ENCODE data around the gene SLC11A1. TPM values are rescaled to one million over a fixed set of nuclear protein-coding genes. Genes with fewer than 3 reads are reported as not detected.

SLC11A1 gene
- polyA plus RNA-seq, 3 donors: 184 to 2,019 (median 352) TPM

DNA sequence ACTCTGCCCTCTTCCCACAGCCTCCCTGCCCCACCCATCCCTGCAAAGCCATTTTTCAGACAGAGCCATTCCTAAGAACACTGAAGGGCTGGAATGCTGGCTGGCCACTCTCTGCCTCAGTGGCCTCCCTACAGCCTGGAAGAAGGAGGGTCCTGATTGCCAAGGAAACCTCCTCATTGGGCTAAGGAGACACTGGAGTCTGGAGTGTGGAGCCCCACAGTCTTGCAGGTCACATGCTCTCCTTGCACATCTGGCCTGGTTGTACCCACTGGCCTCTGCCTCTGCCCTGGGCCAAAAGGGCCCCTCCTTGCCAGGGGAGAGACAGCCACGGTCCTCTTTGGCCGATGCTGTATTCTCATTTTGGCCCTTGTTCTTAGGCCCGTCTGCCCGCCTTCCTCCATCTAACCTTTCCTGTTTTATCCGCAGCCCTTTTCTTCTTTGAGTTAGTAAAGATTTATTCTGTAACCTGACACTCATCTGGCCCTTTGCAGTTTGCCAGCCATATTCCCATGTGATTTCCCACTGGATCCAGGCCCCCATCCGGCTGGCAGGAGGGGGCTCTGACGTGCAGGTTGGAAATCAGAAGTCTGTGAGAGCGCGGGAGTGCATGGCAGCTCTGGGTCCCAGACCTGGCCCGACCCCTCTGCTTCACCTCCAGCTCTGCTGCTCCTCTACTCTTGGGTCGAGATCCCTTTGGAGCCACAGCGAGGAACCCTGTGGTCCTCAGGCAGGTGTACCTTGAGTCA lies 36.4 kb upstream of the SLC11A1 start:
- Mint-ChIP-seq H3K9me3 (peaks cover 3 to 19% (median 12%) of the 10 kb centered on the region in 7 donors), H3K27me3 (ENCODE audit: low read depth in 3 of 3) (peaks cover 0 to 1% (median 0%) of the 10 kb centered on the region in 3 donors), H3K4me1 (no peaks in the 10 kb centered on the region), H3K27ac (peak overlapping the region in 2 of 7 donors; percentile 35 to 61), H3K4me3 (no peak overlapping the region), H3K36me3 (peaks cover 52% of the 10 kb centered on the region in 2 donors)
- TF ChIP-seq, protein P1, sequence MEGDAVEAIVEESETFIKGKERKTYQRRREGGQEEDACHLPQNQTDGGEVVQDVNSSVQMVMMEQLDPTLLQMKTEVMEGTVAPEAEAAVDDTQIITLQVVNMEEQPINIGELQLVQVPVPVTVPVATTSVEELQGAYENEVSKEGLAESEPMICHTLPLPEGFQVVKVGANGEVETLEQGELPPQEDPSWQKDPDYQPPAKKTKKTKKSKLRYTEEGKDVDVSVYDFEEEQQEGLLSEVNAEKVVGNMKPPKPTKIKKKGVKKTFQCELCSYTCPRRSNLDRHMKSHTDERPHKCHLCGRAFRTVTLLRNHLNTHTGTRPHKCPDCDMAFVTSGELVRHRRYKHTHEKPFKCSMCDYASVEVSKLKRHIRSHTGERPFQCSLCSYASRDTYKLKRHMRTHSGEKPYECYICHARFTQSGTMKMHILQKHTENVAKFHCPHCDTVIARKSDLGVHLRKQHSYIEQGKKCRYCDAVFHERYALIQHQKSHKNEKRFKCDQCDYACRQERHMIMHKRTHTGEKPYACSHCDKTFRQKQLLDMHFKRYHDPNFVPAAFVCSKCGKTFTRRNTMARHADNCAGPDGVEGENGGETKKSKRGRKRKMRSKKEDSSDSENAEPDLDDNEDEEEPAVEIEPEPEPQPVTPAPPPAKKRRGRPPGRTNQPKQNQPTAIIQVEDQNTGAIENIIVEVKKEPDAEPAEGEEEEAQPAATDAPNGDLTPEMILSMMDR (IDR thresholded peaks at IDR 0.05): no peak
- no peak overlapping the region for H2AFZ ChIP-seq (ENCODE audit: insufficient read depth, low read depth, low read length, poor library complexity, severe bottlenecking)
- H3K4me2 ChIP-seq (replicated peaks; ENCODE audit: extremely low read depth, low read length, poor library complexity, severe bottlenecking): no peak overlapping the region
- no peak overlapping the region for H3K4me3 ChIP-seq (replicated peaks in 1 of 3; ENCODE audit: low read depth in 2 of 3, low read length in 3 of 3)
- no peaks in the 10 kb centered on the region for H3K79me2 ChIP-seq (ENCODE audit: insufficient read depth, low read length)
- DNase-seq: no peak
- no peaks in the 10 kb centered on the region for H4K20me1 ChIP-seq (ENCODE audit: insufficient read depth, low read length)
- no peak overlapping the region for H3K9ac ChIP-seq (ENCODE audit: insufficient read depth, low read length, poor library complexity, severe bottlenecking)
- peaks cover 8 to 11% of the 10 kb centered on the region in 2 donors for H3K9me3 ChIP-seq (replicated peaks in 1 of 2; ENCODE audit: control insufficient read depth in 1 of 2, insufficient read depth in 1 of 2, low read length in 2 of 2)
- H3K27me3 ChIP-seq (ENCODE audit: control insufficient read depth in 2 of 2, insufficient read depth in 2 of 2, low read length in 2 of 2): no peaks in the 10 kb centered on the region
- H3K4me1 ChIP-seq (ENCODE audit: control insufficient read depth in 1 of 2, insufficient read depth in 2 of 2, low read length in 2 of 2): no peaks in the 10 kb centered on the region
- WGBS (ENCODE audit: insufficient coverage): 96% methylated on average over 8 of the region's 12 CpGs
- intact Hi-C loops (cut with micrococcal nuclease): no loop called here
- H3K27ac ChIP-seq (ENCODE audit: low read depth in 1 of 2, low read length in 2 of 2): no peak overlapping the region
- peaks cover 48 to 56% of the 10 kb centered on the region in 2 donors for H3K36me3 ChIP-seq (replicated peaks in 1 of 2; ENCODE audit: control insufficient read depth in 1 of 2, insufficient read depth in 2 of 2, low read length in 2 of 2)

DNA sequence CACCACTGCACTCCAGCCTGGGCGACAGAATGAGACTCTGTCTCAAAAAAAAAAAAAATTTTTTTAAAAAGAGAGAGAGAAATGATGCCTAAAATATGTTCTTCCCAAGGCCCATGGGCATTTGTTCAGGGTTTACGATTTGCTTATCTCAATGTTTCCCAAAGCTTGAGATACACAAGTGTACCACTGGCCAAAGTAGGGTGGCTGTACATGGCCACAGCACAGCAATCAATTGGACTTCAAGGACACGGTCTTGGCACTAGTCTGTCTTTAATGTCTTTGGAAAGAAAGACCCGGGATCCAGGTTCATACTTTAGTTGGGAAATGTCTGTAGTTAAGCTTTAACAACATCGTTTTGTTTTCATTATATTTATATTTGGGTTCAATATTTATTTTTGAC lies 34.9 kb upstream of the SLC11A1 start:
- H3K27ac ChIP-seq (ENCODE audit: low read depth in 1 of 2, low read length in 2 of 2): no peak overlapping the region
- TF ChIP-seq, protein P1 (IDR thresholded peaks at IDR 0.05): no peak
- no peak overlapping the region for H3K9ac ChIP-seq (ENCODE audit: insufficient read depth, low read length, poor library complexity, severe bottlenecking)
- WGBS (ENCODE audit: insufficient coverage): no CpG with 5 or more reads among the region's 5 CpGs
- H3K4me3 ChIP-seq (replicated peaks in 1 of 3; ENCODE audit: low read depth in 2 of 3, low read length in 3 of 3): no peak overlapping the region
- H3K79me2 ChIP-seq (ENCODE audit: insufficient read depth, low read length): no peaks in the 10 kb centered on the region
- peaks cover 22 to 23% of the 10 kb centered on the region in 2 donors for H3K9me3 ChIP-seq (replicated peaks in 1 of 2; ENCODE audit: control insufficient read depth in 1 of 2, insufficient read depth in 1 of 2, low read length in 2 of 2)
- peaks cover 34 to 41% of the 10 kb centered on the region in 2 donors for H3K36me3 ChIP-seq (replicated peaks in 1 of 2; ENCODE audit: control insufficient read depth in 1 of 2, insufficient read depth in 2 of 2, low read length in 2 of 2)
- H3K4me1 ChIP-seq (ENCODE audit: control insufficient read depth in 1 of 2, insufficient read depth in 2 of 2, low read length in 2 of 2): no peaks in the 10 kb centered on the region
- H3K9me3 Mint-ChIP-seq: peaks cover 8 to 34% (median 27%) of the 10 kb centered on the region in 7 donors
- no peaks in the 10 kb centered on the region for H3K4me1 Mint-ChIP-seq
- H3K4me2 ChIP-seq (replicated peaks; ENCODE audit: extremely low read depth, low read length, poor library complexity, severe bottlenecking): no peak overlapping the region
- no peaks in the 10 kb centered on the region for H4K20me1 ChIP-seq (ENCODE audit: insufficient read depth, low read length)
- H3K27ac Mint-ChIP-seq: no peak overlapping the region
- no peak for DNase-seq
- H3K27me3 Mint-ChIP-seq (ENCODE audit: low read depth in 3 of 3): peaks cover 0 to 3% (median 1%) of the 10 kb centered on the region in 3 donors
- no peaks in the 10 kb centered on the region for H3K27me3 ChIP-seq (ENCODE audit: control insufficient read depth in 2 of 2, insufficient read depth in 2 of 2, low read length in 2 of 2)
- peaks cover 42 to 45% of the 10 kb centered on the region in 2 donors for H3K36me3 Mint-ChIP-seq
- H3K4me3 Mint-ChIP-seq: no peak overlapping the region
- no peak overlapping the region for H2AFZ ChIP-seq (ENCODE audit: insufficient read depth, low read depth, low read length, poor library complexity, severe bottlenecking)
- intact Hi-C loops (cut with micrococcal nuclease): no loop called here

All from CD14-positive monocyte (primary cell).